NCI-H2081 (cell line): ENCODE results near the gene IGSF9.
"Not testable (repeated sequence)": the region's sequence is repeated elsewhere in the genome, so short reads cannot be mapped to it uniquely, and the experiment has no call there.

Experiments used
- DNase-seq, 2 experiments: peaks; one replicate each; lab custom pipeline; 2025; lab: John Stamatoyannopoulos, UW

IGSF9 gene

GRCh38 chr1:159921251-159921650 lies 24.2 kb downstream of the IGSF9 start:
- no peak for DNase-seq

- no peak for DNase-seq
These were observed 24.8 kb downstream of the IGSF9 start for GRCh38 chr1:159920651-159921050.

- DNase-seq: no peak
These were observed 25.2 kb downstream of the IGSF9 start for GRCh38 chr1:159920202-159920601.

GRCh38 chr1:159919236-159919865 lies 26.1 kb downstream of the IGSF9 start:
- DNase-seq: no peak

- DNase-seq: no peak
These were observed 26.8 kb downstream of the IGSF9 start for GRCh38 chr1:159918352-159919200.

GRCh38 chr1:159917533-159918351 lies 27.7 kb downstream of the IGSF9 start:
- no peak for DNase-seq

GRCh38 chr1:159916242-159917051 lies 29.0 kb downstream of the IGSF9 start:
- DNase-seq: peak; percentile 45 to 59

GRCh38 chr1:159915571-159916241 lies 29.7 kb downstream of the IGSF9 start:
- no peak for DNase-seq

- DNase-seq: peak in 1 of 2 experiments; percentile 13
These were observed 31.0 kb downstream of the IGSF9 start for GRCh38 chr1:159914252-159915018.

- DNase-seq: no peak
These were observed 31.8 kb downstream of the IGSF9 start for GRCh38 chr1:159913451-159914192.

- no peak for DNase-seq
These were observed 33.9 kb downstream of the IGSF9 start for GRCh38 chr1:159911326-159912070.

GRCh38 chr1:159908031-159908940 lies 37.1 kb downstream of the IGSF9 start:
- DNase-seq: no peak

GRCh38 chr1:159906960-159907359 lies 38.5 kb downstream of the IGSF9 start:
- no peak for DNase-seq

GRCh38 chr1:159904036-159904435 lies 41.4 kb downstream of the IGSF9 start:
- not testable (repeated sequence) for DNase-seq

- no peak for DNase-seq
These were observed 42.9 kb downstream of the IGSF9 start for GRCh38 chr1:159902541-159902940.

GRCh38 chr1:159900755-159901360 lies 44.6 kb downstream of the IGSF9 start:
- no peak for DNase-seq

GRCh38 chr1:159900086-159900680 lies 45.2 kb downstream of the IGSF9 start, which contains the start of gene CFAP45:
Gene CFAP45 (minus strand): TSS chr1:159900165. CDS start chr1:159900098, 67 bp downstream.
- peak; percentile 65 to 66 for DNase-seq
